NCI-H1930 (cell line): ENCODE measurements around the gene GPR89B.
"Not testable (repeated sequence)": the region's sequence is repeated elsewhere in the genome, so short reads cannot be mapped to it uniquely, and the experiment has no call there.

Source experiments
- DNase-seq, 2 experiments: peaks; one replicate each; lab custom pipeline; 2025; lab: John Stamatoyannopoulos, UW

The GPR89B gene

GRCh38 chr1:147928236-147929132 lies at the start of gene GPR89B:
Gene GPR89B (plus strand): TSS chr1:147928420. CDS start chr1:147928537, 117 bp downstream.
- DNase-seq: peak; percentile 81 to 88

- DNase-seq: no peak
Observed at GRCh38 chr1:147879911-147880310, 48.3 kb upstream of the GPR89B start.

GRCh38 chr1:147882535-147882934 lies 45.7 kb upstream of the GPR89B start:
- DNase-seq: no peak

- peak; percentile 16 to 66 for DNase-seq
Observed at GRCh38 chr1:147890177-147890790, 37.9 kb upstream of the GPR89B start.

- no peak for DNase-seq
Observed at GRCh38 chr1:147891088-147891487, 37.1 kb upstream of the GPR89B start.

GRCh38 chr1:147892216-147892615 lies 36.0 kb upstream of the GPR89B start:
- DNase-seq: no peak

GRCh38 chr1:147892731-147893214 lies 35.4 kb upstream of the GPR89B start:
- DNase-seq: peak; percentile 4 to 41

- DNase-seq: no peak
Observed at GRCh38 chr1:147895123-147895522, 33.1 kb upstream of the GPR89B start.

GRCh38 chr1:147897029-147897752 lies 31.0 kb upstream of the GPR89B start:
- DNase-seq: no peak

GRCh38 chr1:147897789-147898188 lies 30.4 kb upstream of the GPR89B start:
- no peak for DNase-seq

GRCh38 chr1:147902253-147902845 lies 25.9 kb upstream of the GPR89B start, which contains the start of gene GJA8:
Gene GJA8 (plus strand): TSS chr1:147902795. CDS start chr1:147907956, 5,161 bp downstream.
- DNase-seq: no peak

- DNase-seq: no peak
Observed at GRCh38 chr1:147904726-147905125, 23.5 kb upstream of the GPR89B start.

- no peak for DNase-seq
Observed at GRCh38 chr1:147907786-147908509, 20.3 kb upstream of the GPR89B start.

- no peak for DNase-seq
Observed at GRCh38 chr1:147912553-147912952, 15.7 kb upstream of the GPR89B start.

GRCh38 chr1:147913362-147913942 lies 14.8 kb upstream of the GPR89B start:
- no peak for DNase-seq

- no peak for DNase-seq
Observed at GRCh38 chr1:147919896-147920295, 8.3 kb upstream of the GPR89B start.

GRCh38 chr1:147924813-147925212 lies 3.4 kb upstream of the GPR89B start:
- no peak for DNase-seq

GRCh38 chr1:147927215-147927614 lies 1.0 kb upstream of the GPR89B start:
- not testable (repeated sequence) for DNase-seq

- not testable (repeated sequence) for DNase-seq
Observed at GRCh38 chr1:147927689-147928088, 531 bp upstream of the GPR89B start.

GRCh38 chr1:147931137-147931536 lies 2.9 kb downstream of the GPR89B start:
- DNase-seq: not testable (repeated sequence)

GRCh38 chr1:147935296-147935695 lies 7.1 kb downstream of the GPR89B start:
- DNase-seq: not testable (repeated sequence)
